K562 (cell line): ENCODE results near the gene SPTBN4. TPM values are rescaled to one million over a fixed set of nuclear protein-coding genes. Genes with fewer than 3 reads are reported as not detected.

Experiments used
- ATF3 ChIP-seq, 2 experiments: fragments of 450-650 bp in 1 of 2; sonication (generic) in 1 of 2; formaldehyde crosslinking in 1 of 2; IDR thresholded peaks in 1 of 2; conservative IDR thresholded peaks in 1 of 2; 2 replicates each; pipeline versions ENCODE4 v1.6.1 to v1.8.1; 2016 to 2023; ENCODE audit warnings: mild to moderate bottlenecking in 2 of 2, moderate library complexity in 2 of 2, inconsistent platforms in 1 of 2, missing genetic modification reagents in 1 of 2
- BCLAF1 ChIP-seq, 2 experiments: fragments of 450-650 bp in 1 of 2; IDR thresholded peaks; 2 replicates each; pipeline ENCODE4 v1.6.1; 2011 to 2017; ENCODE audit warnings: low read depth in 2 of 2, antibody characterized with exemption in 1 of 2, borderline replicate concordance in 1 of 2, low read length in 1 of 2, mild to moderate bottlenecking in 1 of 2, mixed read lengths in 1 of 2; ENCODE audit not compliant: control insufficient read depth in 1 of 2
- GTF2E2 ChIP-seq: fragments of 200-800 bp; sonication (Bioruptor generic); IDR thresholded peaks from 2 replicates; pipeline ENCODE4 v1.6.1; 2016; ENCODE audit warnings: missing genetic modification characterization, missing compliant biosample characterization
- MLX ChIP-seq, 2 experiments: fragments of 450-650 bp in 1 of 2; sonication (generic) in 1 of 2; formaldehyde crosslinking; conservative IDR thresholded peaks; 2 replicates each; pipeline versions ENCODE4 v1.4.0 to v1.8.1; 2020 to 2022; ENCODE audit warnings: mild to moderate bottlenecking in 1 of 2, missing genetic modification reagents in 1 of 2
- PCBP2 ChIP-seq: fragments of 200-400 bp; formaldehyde crosslinking; IDR thresholded peaks from 2 replicates; pipeline ENCODE4 v1.6.1; 2018; ENCODE audit warnings: low read length, low read depth, mild to moderate bottlenecking, moderate library complexity; ENCODE audit not compliant: poor library complexity, severe bottlenecking
- POLR2B ChIP-seq: fragments of 450-650 bp; IDR thresholded peaks from 2 replicates; pipeline ENCODE4 v1.6.1; 2018; ENCODE audit warnings: low read depth; ENCODE audit not compliant: partially characterized antibody
- RBBP5 ChIP-seq: fragments of 200-600 bp; sonication (generic); IDR thresholded peaks from 2 replicates; pipeline ENCODE4 v1.6.1; 2012; ENCODE audit warnings: borderline replicate concordance, mild to moderate bottlenecking, low read length, control low read depth, inconsistent platforms; ENCODE audit not compliant: insufficient read depth, poor library complexity, severe bottlenecking
- SFPQ ChIP-seq: fragments of 200-400 bp; formaldehyde crosslinking; IDR thresholded peaks from 2 replicates; pipeline ENCODE4 v1.6.1; 2017; ENCODE audit warnings: mild to moderate bottlenecking, low read depth, low read length, moderate library complexity
- SMARCA4 ChIP-seq: fragments of 450-650 bp; IDR thresholded peaks from 2 replicates; pipeline ENCODE4 v1.6.1; 2016
- SPI1 ChIP-seq: IDR thresholded peaks from 2 replicates; pipeline ENCODE4 v1.6.1; 2011; ENCODE audit warnings: low read depth, low read length, control low read depth, borderline replicate concordance
- TAF9B ChIP-seq: fragments of 450-650 bp; IDR thresholded peaks from 2 replicates; pipeline ENCODE4 v1.6.1; 2018; ENCODE audit warnings: mild to moderate bottlenecking; ENCODE audit not compliant: partially characterized antibody
- USF1 ChIP-seq: sonication (generic); formaldehyde crosslinking; IDR thresholded peaks from 2 replicates; pipeline ENCODE4 v1.9.0; 2022; ENCODE audit warnings: mild to moderate bottlenecking, missing genetic modification reagents
- ZNF134 ChIP-seq: fragments of 250-450 bp; sonication (Bioruptor Pico); conservative IDR thresholded peaks from 2 replicates; pipeline ENCODE4 v1.4.0; 2020
- ZNF311 ChIP-seq: fragments of 250-450 bp; sonication (Bioruptor Pico); IDR thresholded peaks from 2 replicates; pipeline ENCODE4 v1.4.0; 2020; ENCODE audit warnings: mild to moderate bottlenecking, moderate library complexity
- ZNF384 ChIP-seq: IDR thresholded peaks from 2 replicates; pipeline ENCODE4 v1.6.1; 2012; ENCODE audit warnings: low read depth, low read length, improper control_type of control experiment
- ZNF655 ChIP-seq: fragments of 250-450 bp; sonication (Bioruptor Pico); IDR thresholded peaks from 2 replicates; pipeline ENCODE4 v1.5.0; 2021
- ZNF79 ChIP-seq: fragments of 250-450 bp; sonication (Bioruptor Pico); IDR thresholded peaks from 2 replicates; pipeline ENCODE4 v1.4.0; 2020; ENCODE audit warnings: low read depth, mild to moderate bottlenecking, moderate library complexity
- polyA plus RNA-seq, 8 experiments: library from polyadenylated mRNA; depleted of rRNA in 4 of 8; stranded (reverse) in 5 of 8; unstranded in 3 of 8; fragments of >200 nt; fragmentation: Nextera tagmentation in 2 of 8; fragmentation: Illumina TruSeq in 1 of 8; extraction: Ambion mirVana in 2 of 8; extraction: Trizol in 1 of 8; gene quantifications; 2 replicates each; pipeline versions ENCODE4 v1.2.1 to v1.2.3, GENCODE V29; 2011 to 2014; ENCODE audit warnings: inconsistent platforms in 1 of 8, missing spikeins in 1 of 8
- total RNA-seq, 7 experiments: library from RNA; depleted of rRNA in 6 of 7; stranded (reverse); fragments of >200 nt in 6 of 7; fragmentation: Illumina TruSeq in 2 of 7; extraction: Trizol in 2 of 7; gene quantifications; 2 replicates each; pipeline versions ENCODE4 v1.2.1 to v1.2.3, GENCODE V29; 2011 to 2021; ENCODE audit warnings: low replicate concordance in 1 of 7

SPTBN4 gene
- total and polyA plus RNA-seq, 9 of the 15 experiments (the other 6 are each of a cell fraction or from before 2014, with no cell fraction given) = 0.01 to 1.5 (median 0.86) TPM

GRCh38 chr19:40578442-40578908, 111.7 kb downstream of the SPTBN4 start (continued):
- TF ChIP-seq BCLAF1 (IDR thresholded peaks at IDR 0.05; ENCODE audit: borderline replicate concordance in 1 of 2, control insufficient read depth in 1 of 2, low read depth in 2 of 2, low read length in 1 of 2) (no peak), PCBP2 (no peak), SFPQ (no peak), SPI1 (peak; percentile 82), SMARCA4 (no peak), ZNF311 (CRISPR knock-in tag) (no peak), MLX (CRISPR knock-in tag; conservative IDR thresholded peaks at IDR 0.05) (no peak), ATF3 (IDR thresholded peaks at IDR 0.05) (no peak), ATF3 (CRISPR knock-in tag; conservative IDR thresholded peaks at IDR 0.05) (no peak), ZNF134 (CRISPR knock-in tag) (0 out of 2 replicates have a peak, but pooled peaks have one; percentile 31), GTF2E2 (no peak), RBBP5 (no peak), USF1 (no peak), ZNF655 (CRISPR knock-in tag) (no peak), TAF9B (no peak), POLR2B (no peak), ZNF384 (no peak), ZNF79 (CRISPR knock-in tag) (no peak)
